Measurements from ENCODE around the gene PATL1.

PATL1 gene

DNA sequence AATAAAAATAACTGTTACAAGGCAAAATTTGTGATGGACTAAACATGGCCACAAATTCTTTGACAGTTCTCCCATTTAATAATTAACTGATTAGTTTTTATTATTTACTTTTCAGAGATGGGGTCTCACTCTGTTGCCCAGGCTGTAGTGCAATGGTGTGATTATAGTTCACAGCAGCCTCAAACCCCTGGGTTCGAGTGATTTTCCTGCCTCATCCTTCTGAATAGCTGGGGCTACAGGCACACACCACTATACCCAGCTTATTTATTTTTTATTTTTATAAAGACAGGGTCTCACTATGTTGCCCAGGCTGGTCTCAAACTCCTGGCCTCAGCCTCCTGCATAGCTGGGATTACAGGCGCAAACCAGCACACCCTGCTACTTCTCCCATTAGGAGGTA, 4.5 kb upstream of the PATL1 start:
- TF ChIP-seq CTCF (IDR thresholded peaks at IDR 0.05; ENCODE audit: poor library complexity, severe bottlenecking), result no peak
- Histone ChIP-seq H3K36me3 (ENCODE audit: low read depth) (no peaks in the 10 kb centered on the region), H3K27me3 (ENCODE audit: insufficient read depth, poor library complexity, severe bottlenecking) (no peaks in the 10 kb centered on the region), H3K9me3 (ENCODE audit: severe bottlenecking) (no peaks in the 10 kb centered on the region), H3K4me3 (ENCODE audit: severe bottlenecking) (no peak overlapping the region), H3K4me1 (ENCODE audit: insufficient read depth, poor library complexity, severe bottlenecking) (no peaks in the 10 kb centered on the region), H3K27ac (ENCODE audit: poor library complexity, severe bottlenecking) (no peak overlapping the region)
- no peak for ATAC-seq (ENCODE audit: low read depth)
- DNase-seq (ENCODE audit: low spot score), result no peak

DNA sequence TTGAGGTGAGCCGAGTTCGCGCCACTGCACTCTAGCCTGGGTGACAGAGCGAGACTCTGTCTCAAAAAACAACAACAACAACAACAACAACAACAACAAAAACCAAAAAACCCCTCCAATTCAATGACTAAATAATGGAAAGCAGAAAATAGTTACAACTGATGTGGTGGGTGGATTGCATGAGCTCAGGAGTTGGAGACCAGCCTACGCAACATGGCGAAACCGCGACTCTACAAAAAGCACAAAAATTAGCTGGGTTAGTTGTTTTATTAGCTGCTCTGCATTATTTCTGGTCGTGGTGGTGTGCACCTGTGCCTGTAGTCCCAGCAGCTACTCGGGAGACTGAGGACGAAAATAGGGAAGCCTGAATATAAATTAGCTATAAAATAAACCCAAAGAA, 2.6 kb upstream of the PATL1 start:
- ATAC-seq (ENCODE audit: low read depth) (no peak), DNase-seq (ENCODE audit: low spot score) (no peak)
- no peaks in the 10 kb centered on the region for H3K9me3 ChIP-seq (ENCODE audit: severe bottlenecking)
- H3K36me3 ChIP-seq (ENCODE audit: low read depth), result peaks cover 9% of the 10 kb centered on the region
- TF ChIP-seq CTCF (IDR thresholded peaks at IDR 0.05; ENCODE audit: poor library complexity, severe bottlenecking), result no peak
- H3K4me3 ChIP-seq (ENCODE audit: severe bottlenecking), result no peak overlapping the region
- H3K27me3 ChIP-seq (ENCODE audit: insufficient read depth, poor library complexity, severe bottlenecking), result no peaks in the 10 kb centered on the region
- peaks cover 13% of the 10 kb centered on the region for H3K4me1 ChIP-seq (ENCODE audit: insufficient read depth, poor library complexity, severe bottlenecking)
- no peak overlapping the region for H3K27ac ChIP-seq (ENCODE audit: poor library complexity, severe bottlenecking)

DNA sequence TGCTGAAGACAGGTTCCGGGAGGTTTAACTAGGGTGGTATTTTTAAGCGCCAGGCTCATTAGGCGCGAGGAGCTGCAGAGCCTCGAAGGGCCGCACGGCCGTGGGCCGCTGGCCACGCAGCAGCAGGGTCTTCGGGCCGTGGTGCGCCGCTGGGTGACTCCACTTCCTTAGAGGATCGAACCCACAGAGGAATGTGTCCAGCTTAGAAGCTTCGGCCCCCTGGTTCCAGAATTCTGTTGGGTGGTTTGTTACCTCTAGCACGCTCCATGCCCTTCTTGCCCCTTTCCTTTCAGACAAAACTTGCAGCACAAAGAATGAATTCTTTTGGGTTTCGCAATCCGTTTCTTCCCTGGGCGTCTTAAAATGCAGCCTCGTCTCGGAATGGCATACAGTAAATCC, 773 bp upstream of the PATL1 start:
- Histone ChIP-seq H3K27me3 (ENCODE audit: insufficient read depth, poor library complexity, severe bottlenecking) (no peaks in the 10 kb centered on the region), H3K27ac (ENCODE audit: poor library complexity, severe bottlenecking) (peak overlapping the region; percentile 76), H3K4me1 (ENCODE audit: insufficient read depth, poor library complexity, severe bottlenecking) (peaks cover 14% of the 10 kb centered on the region), H3K36me3 (ENCODE audit: low read depth) (peaks cover 28% of the 10 kb centered on the region), H3K4me3 (ENCODE audit: severe bottlenecking) (peak overlapping the region; percentile 88), H3K9me3 (ENCODE audit: severe bottlenecking) (no peaks in the 10 kb centered on the region)
- ATAC-seq (ENCODE audit: low read depth) (peak; percentile 5; the same call in 2 of the 3 replicates), DNase-seq (ENCODE audit: low spot score) (no peak)
- no peak for TF ChIP-seq CTCF (IDR thresholded peaks at IDR 0.05; ENCODE audit: poor library complexity, severe bottlenecking)

DNA sequence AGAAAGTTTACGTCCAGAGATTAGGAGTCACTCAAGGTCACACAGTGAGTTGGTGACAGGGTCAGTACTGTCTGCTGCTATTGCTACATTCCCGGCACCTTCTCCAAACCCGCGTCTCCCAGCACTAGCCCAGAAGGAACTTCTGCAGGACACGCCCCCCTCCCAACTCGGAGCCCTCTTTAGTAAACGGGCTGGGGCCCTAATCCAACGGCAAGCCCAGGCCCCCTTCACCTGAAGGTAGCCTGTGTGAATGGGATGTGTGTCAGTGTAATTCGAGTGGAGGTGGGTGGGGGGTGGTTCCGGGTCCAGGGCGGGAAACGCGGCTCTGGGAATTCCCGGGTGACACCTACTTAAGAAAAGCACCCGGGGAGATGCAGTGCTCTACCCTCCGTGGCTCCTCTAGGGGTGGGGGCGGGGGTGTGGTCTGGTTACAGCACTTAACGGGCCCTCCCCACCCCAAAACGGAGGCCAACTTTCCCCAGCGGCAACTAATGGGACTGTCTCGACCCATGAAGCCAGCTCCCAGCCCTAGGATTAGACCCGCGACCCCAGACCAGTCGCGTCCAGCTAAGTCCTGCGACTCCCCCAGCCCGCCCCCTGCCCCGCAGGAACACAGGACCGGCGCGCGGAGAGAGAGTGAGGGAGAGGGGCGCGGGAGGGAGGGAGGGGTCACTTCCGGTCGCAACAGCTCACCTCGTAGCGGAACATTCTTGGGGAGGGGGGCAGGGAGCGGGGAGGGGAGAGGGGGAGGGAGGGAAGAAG, 468 bp downstream of the PATL1 start:
- peaks cover 40% of the 10 kb centered on the region for H3K36me3 ChIP-seq (ENCODE audit: low read depth)
- ATAC-seq (ENCODE audit: low read depth) (peak; percentile 28), DNase-seq (ENCODE audit: low spot score) (peak; percentile 64)
- peak overlapping the region; percentile 88 for H3K4me3 ChIP-seq (ENCODE audit: severe bottlenecking)
- TF ChIP-seq CTCF (IDR thresholded peaks at IDR 0.05; ENCODE audit: poor library complexity, severe bottlenecking), result no peak
- no peaks in the 10 kb centered on the region for H3K27me3 ChIP-seq (ENCODE audit: insufficient read depth, poor library complexity, severe bottlenecking)
- H3K27ac ChIP-seq (ENCODE audit: poor library complexity, severe bottlenecking), result peak overlapping the region; percentile 76
- no peaks in the 10 kb centered on the region for H3K9me3 ChIP-seq (ENCODE audit: severe bottlenecking)
- H3K4me1 ChIP-seq (ENCODE audit: insufficient read depth, poor library complexity, severe bottlenecking), result peaks cover 14% of the 10 kb centered on the region

GRCh38 chr11:59667812-59668187, 1.0 kb downstream of the PATL1 start:
- Histone ChIP-seq H3K27me3 (ENCODE audit: insufficient read depth, poor library complexity, severe bottlenecking) (no peaks in the 10 kb centered on the region), H3K4me1 (ENCODE audit: insufficient read depth, poor library complexity, severe bottlenecking) (peaks cover 14% of the 10 kb centered on the region), H3K36me3 (ENCODE audit: low read depth) (peaks cover 46% of the 10 kb centered on the region), H3K4me3 (ENCODE audit: severe bottlenecking) (peak overlapping the region; percentile 88), H3K27ac (ENCODE audit: poor library complexity, severe bottlenecking) (peak overlapping the region; percentile 76), H3K9me3 (ENCODE audit: severe bottlenecking) (no peaks in the 10 kb centered on the region)
- no peak for DNase-seq (ENCODE audit: low spot score)
- no peak for TF ChIP-seq CTCF (IDR thresholded peaks at IDR 0.05; ENCODE audit: poor library complexity, severe bottlenecking)
- no peak for ATAC-seq (ENCODE audit: low read depth)
